Subcutaneous abdominal adipose tissue (tissue), 5 donors: ENCODE data around the gene MST1.
A peak's percentile ranks its signal among the peaks of the same experiment; 100 is the strongest.

Source experiments
- H3K27ac ChIP-seq: one replicate; pipeline ENCODE4 v1.7.0; 2013; ENCODE audit warnings: low read depth, mild to moderate bottlenecking, inconsistent platforms, low read length, moderate library complexity
- H3K27me3 ChIP-seq, 5 donors: one replicate each; pipeline ENCODE4 v1.7.0; 2013; ENCODE audit warnings: low read length in 5 of 5, inconsistent platforms in 1 of 5; ENCODE audit not compliant: control insufficient read depth in 5 of 5, insufficient read depth in 4 of 5
- H3K36me3 ChIP-seq, 5 donors: one replicate each; pipeline ENCODE4 v1.7.0; 2013; ENCODE audit warnings: low read length in 5 of 5; ENCODE audit not compliant: control insufficient read depth in 5 of 5, insufficient read depth in 5 of 5
- H3K4me1 ChIP-seq, 5 donors: one replicate each; pipeline ENCODE4 v1.7.0; 2013; ENCODE audit warnings: low read length in 5 of 5, mild to moderate bottlenecking in 3 of 5, moderate library complexity in 1 of 5; ENCODE audit not compliant: control insufficient read depth in 5 of 5, insufficient read depth in 5 of 5
- H3K4me3 ChIP-seq, 5 donors: one replicate each; pipeline ENCODE4 v1.7.0; 2013; ENCODE audit warnings: low read length in 5 of 5, low read depth in 1 of 5
- H3K9ac ChIP-seq, 5 donors: one replicate each; pipeline ENCODE4 v1.7.0; 2013; ENCODE audit warnings: low read length in 5 of 5, mild to moderate bottlenecking in 4 of 5, moderate library complexity in 3 of 5
- H3K9me3 ChIP-seq, 5 donors: one replicate each; pipeline ENCODE4 v1.7.0; 2013; ENCODE audit warnings: low read length in 5 of 5; ENCODE audit not compliant: control insufficient read depth in 5 of 5
- donor health status: healthy.
- donor health status: healthy.
- donor health status: healthy.
- donor health status: healthy.
- donor health status: healthy.

The MST1 gene

DNA sequence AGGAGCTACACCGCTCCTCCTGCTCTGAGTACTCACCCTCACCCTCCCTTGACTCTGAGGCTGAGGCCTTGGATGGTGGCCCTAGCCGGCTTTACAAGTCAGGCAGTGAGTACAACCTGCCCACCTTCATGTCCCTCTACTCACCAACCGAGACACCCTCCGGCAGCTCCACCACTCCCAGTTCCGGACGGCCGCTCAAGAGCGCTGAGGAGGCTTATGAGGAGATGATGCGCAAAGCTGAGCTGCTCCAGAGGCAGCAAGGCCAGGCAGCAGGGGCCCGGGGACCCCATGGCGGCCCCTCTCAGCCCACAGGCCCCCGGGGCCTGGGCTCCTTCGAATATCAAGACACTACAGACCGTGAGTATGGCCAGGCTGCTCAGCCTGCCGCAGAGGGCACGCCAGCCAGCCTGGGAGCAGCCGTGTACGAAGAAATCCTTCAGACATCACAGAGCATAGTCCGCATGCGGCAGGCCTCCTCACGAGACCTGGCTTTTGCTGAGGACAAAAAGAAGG lies 36.3 kb downstream of the MST1 start:
- H3K9me3 ChIP-seq: no peaks in the 10 kb centered on the region
- peaks cover 0 to 13% (median 8%) of the 10 kb centered on the region in 5 donors for H3K27me3 ChIP-seq
- no peaks in the 10 kb centered on the region for H3K36me3 ChIP-seq
- no peak overlapping the region for H3K27ac ChIP-seq
- H3K4me1 ChIP-seq: peaks cover 1 to 12% (median 5%) of the 10 kb centered on the region in 5 donors
- no peak overlapping the region for H3K9ac ChIP-seq
- H3K4me3 ChIP-seq: no peak overlapping the region

GRCh38 chr3:49652218-49652902 lies 36.9 kb downstream of the MST1 start:
- Histone ChIP-seq H3K9me3 (no peaks in the 10 kb centered on the region), H3K4me1 (peaks cover 4 to 18% (median 11%) of the 10 kb centered on the region in 5 donors)

DNA sequence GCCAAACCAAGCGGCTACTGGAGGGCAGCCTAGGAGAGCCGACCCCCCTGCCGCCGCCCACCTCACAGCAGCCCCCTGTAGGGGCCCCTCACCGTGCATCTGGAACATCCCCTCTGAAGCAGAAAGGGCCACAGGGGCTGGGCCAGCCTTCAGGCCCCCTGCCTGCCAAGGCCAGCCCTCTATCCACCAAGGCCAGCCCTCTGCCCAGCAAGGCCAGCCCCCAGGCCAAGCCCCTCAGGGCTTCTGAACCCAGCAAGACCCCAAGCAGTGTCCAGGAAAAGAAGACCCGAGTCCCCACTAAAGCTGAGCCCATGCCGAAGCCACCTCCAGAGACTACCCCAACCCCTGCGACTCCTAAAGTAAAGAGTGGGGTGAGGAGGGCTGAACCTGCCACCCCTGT lies 38.6 kb downstream of the MST1 start:
- Histone ChIP-seq H3K4me1 (peaks cover 4 to 20% (median 9%) of the 10 kb centered on the region in 5 donors), H3K27me3 (peaks cover 0 to 3% (median 0%) of the 10 kb centered on the region in 5 donors), H3K36me3 (no peaks in the 10 kb centered on the region), H3K27ac (no peak overlapping the region), H3K9ac (no peak overlapping the region), H3K4me3 (no peak overlapping the region), H3K9me3 (no peaks in the 10 kb centered on the region)

More at GRCh38 chr3:49652218-49652902, 36.9 kb downstream of the MST1 start:
- H3K27me3 ChIP-seq: peaks cover 0 to 11% (median 8%) of the 10 kb centered on the region in 5 donors
- H3K9ac ChIP-seq: no peak overlapping the region
- H3K4me3 ChIP-seq: no peak overlapping the region
- H3K36me3 ChIP-seq: no peaks in the 10 kb centered on the region
- no peak overlapping the region for H3K27ac ChIP-seq

DNA sequence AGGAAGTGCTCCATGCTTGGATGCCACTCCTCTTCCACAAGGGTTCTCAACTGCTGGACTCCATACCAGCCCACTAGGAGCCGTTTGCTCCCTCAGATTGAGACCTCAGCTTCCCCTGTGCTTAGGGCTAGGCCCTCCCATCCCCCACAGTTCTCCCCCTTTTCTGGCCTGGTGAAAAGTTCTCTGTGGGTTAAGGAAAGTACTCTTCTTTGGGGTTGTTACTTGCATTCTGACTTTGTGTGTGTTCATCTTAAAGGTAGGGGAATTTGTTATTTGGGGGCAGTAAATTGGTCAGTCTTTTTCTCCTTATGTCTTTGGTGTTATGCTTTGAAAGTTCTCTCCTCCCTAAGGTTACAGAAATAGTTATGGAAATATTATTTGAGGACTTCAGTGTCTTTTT lies 39.1 kb downstream of the MST1 start:
- Histone ChIP-seq H3K4me3 (no peak overlapping the region), H3K27me3 (no peaks in the 10 kb centered on the region), H3K9me3 (no peaks in the 10 kb centered on the region), H3K4me1 (peaks cover 4 to 20% (median 9%) of the 10 kb centered on the region in 5 donors), H3K27ac (no peak overlapping the region), H3K36me3 (no peaks in the 10 kb centered on the region), H3K9ac (no peak overlapping the region)

DNA sequence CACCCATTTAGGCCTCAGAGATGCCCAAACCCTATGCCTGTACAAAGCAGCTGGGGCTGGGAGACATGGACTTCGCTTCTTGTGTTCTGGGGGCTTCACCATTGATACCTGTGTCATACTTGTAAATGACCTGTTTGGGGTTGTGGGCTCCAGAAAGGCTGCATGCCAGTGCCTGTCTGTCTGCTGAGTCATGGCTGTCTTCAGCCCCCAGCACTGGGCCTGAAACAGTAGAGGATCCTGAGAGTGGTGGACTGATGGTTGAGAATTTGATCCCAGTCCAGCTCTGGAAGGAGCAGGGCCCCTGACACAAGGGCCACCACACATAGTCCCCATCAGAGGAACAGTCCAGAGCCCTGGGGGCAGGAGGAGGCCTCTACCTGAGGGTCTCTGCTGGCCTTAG lies 39.7 kb downstream of the MST1 start:
- Histone ChIP-seq H3K27ac (no peak overlapping the region), H3K9ac (no peak overlapping the region), H3K4me3 (no peak overlapping the region), H3K36me3 (no peaks in the 10 kb centered on the region), H3K9me3 (no peaks in the 10 kb centered on the region), H3K27me3 (no peaks in the 10 kb centered on the region), H3K4me1 (peaks cover 5 to 20% (median 13%) of the 10 kb centered on the region in 5 donors)

DNA sequence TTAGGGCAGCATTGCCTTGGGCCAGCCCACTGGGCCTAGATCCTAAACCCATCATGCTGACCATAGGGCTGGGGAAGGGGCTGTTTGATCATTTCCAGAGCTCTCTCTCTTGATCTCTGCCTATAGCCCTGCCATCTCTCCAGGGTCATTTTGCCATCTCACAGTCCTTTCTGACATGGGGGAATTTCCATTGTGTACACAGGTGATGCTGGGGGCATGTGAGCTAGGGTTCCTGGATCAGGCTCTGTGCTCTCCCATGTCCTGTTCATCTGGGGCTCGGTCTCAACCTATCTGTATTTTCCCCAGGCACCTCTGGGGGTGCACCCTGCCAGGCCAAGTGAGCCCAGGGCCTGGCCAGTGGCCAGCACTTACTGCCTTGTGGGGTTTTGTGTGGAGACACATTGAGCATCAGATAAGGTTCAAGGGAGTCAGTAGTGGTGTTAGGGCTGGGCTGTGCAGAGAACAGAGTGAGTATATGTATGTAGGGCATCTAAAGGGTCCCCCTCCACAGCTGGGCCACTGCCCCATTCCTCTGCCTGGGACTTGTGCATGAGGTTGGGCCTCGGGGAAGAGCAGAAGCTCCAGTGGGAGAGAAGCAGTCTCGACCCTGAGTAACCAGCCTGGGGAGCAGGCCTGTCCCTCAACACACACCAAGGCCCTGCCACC lies 40.8 kb downstream of the MST1 start:
- Histone ChIP-seq H3K4me1 (peaks cover 6 to 20% (median 13%) of the 10 kb centered on the region in 5 donors), H3K36me3 (no peaks in the 10 kb centered on the region), H3K9me3 (no peaks in the 10 kb centered on the region), H3K9ac (no peak overlapping the region), H3K27me3 (no peaks in the 10 kb centered on the region), H3K4me3 (peak overlapping the region in 1 of 5 donors; percentile 17), H3K27ac (no peak overlapping the region)

GRCh38 chr3:49647741-49648140 lies 41.5 kb downstream of the MST1 start:
- Histone ChIP-seq H3K36me3 (no peaks in the 10 kb centered on the region), H3K27me3 (no peaks in the 10 kb centered on the region), H3K4me3 (peak overlapping the region in 1 of 5 donors; percentile 17), H3K4me1 (peaks cover 6 to 20% (median 13%) of the 10 kb centered on the region in 5 donors), H3K9me3 (no peaks in the 10 kb centered on the region), H3K9ac (no peak overlapping the region), H3K27ac (no peak overlapping the region)

DNA sequence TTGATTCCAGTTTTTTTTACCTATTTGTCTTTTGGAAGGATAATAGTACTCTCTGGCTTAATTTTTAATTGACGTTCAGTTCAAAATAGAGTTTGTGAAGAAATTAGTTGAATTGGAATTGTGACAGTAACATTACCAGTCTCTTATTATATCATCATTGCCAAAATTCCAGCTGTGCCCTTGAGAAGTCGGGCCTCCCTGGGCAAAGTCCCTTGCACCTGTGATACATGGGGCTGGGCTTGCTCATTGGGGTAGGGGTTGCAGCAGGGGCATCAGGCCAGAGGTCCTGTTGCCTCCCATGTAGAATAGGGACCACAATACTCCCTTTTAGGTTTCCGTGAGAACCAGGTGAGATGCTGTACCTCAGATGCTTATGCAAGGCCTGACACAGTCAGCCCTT lies 43.0 kb downstream of the MST1 start:
- no peaks in the 10 kb centered on the region for H3K9me3 ChIP-seq
- H3K27ac ChIP-seq: no peak overlapping the region
- peaks cover 6 to 20% (median 13%) of the 10 kb centered on the region in 5 donors for H3K4me1 ChIP-seq
- H3K27me3 ChIP-seq: no peaks in the 10 kb centered on the region
- H3K4me3 ChIP-seq: no peak overlapping the region
- H3K9ac ChIP-seq: no peak overlapping the region
- H3K36me3 ChIP-seq: no peaks in the 10 kb centered on the region

DNA sequence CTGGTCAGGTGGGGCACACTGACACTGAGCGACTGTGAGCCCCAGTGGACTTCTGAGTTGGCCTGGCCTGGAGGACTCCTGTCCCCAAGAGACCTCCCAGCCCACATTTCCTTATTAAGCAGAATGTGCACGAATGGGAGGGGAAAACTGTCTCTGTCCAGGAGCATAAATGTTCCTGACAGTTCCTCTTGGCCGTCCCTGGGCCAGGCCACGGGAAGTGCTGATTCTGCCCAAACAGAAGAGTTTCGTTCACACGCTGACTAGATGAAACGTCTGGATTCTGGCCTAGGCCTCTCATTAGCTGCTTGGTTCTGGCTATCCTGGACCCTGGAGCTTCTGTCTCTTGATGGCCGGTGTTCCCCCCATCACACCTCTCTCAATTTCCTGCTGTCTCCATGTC lies 44.6 kb downstream of the MST1 start:
- Histone ChIP-seq H3K9ac (no peak overlapping the region), H3K4me1 (peaks cover 6 to 20% (median 13%) of the 10 kb centered on the region in 5 donors), H3K9me3 (no peaks in the 10 kb centered on the region), H3K36me3 (no peaks in the 10 kb centered on the region), H3K27me3 (no peaks in the 10 kb centered on the region), H3K27ac (no peak overlapping the region), H3K4me3 (no peak overlapping the region)

DNA sequence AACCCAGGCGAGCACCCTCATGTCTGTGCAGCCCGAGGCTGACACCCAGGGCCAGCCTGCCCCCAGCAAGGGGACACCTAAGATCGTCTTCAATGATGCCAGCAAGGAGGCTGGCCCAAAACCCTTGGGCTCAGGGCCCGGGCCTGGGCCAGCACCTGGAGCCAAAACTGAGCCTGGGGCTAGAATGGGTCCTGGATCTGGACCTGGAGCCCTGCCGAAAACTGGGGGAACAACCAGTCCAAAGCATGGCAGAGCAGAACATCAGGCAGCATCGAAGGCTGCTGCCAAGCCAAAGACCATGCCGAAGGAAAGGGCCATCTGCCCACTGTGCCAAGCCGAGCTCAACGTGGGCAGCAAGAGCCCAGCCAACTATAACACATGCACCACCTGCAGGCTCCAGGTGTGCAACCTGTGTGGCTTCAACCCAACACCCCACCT lies 46.5 kb downstream of the MST1 start:
- Histone ChIP-seq H3K27me3 (no peaks in the 10 kb centered on the region), H3K36me3 (no peaks in the 10 kb centered on the region), H3K27ac (no peak overlapping the region), H3K4me3 (no peak overlapping the region), H3K4me1 (peaks cover 2 to 10% (median 5%) of the 10 kb centered on the region in 5 donors), H3K9me3 (no peaks in the 10 kb centered on the region), H3K9ac (no peak overlapping the region)
